Fibroblast of peridontal ligament (primary cell): ENCODE measurements around the gene ICAM5.
"Not testable (repeated sequence)": the region's sequence is repeated elsewhere in the genome, so short reads cannot be mapped to it uniquely, and the experiment has no call there.

Experiments
- DNase-seq: peaks from one replicate; pipeline ENCODE4 v3.0.0-alpha.2; 2010; ENCODE audit errors: extremely low read depth

The ICAM5 gene, protein sequence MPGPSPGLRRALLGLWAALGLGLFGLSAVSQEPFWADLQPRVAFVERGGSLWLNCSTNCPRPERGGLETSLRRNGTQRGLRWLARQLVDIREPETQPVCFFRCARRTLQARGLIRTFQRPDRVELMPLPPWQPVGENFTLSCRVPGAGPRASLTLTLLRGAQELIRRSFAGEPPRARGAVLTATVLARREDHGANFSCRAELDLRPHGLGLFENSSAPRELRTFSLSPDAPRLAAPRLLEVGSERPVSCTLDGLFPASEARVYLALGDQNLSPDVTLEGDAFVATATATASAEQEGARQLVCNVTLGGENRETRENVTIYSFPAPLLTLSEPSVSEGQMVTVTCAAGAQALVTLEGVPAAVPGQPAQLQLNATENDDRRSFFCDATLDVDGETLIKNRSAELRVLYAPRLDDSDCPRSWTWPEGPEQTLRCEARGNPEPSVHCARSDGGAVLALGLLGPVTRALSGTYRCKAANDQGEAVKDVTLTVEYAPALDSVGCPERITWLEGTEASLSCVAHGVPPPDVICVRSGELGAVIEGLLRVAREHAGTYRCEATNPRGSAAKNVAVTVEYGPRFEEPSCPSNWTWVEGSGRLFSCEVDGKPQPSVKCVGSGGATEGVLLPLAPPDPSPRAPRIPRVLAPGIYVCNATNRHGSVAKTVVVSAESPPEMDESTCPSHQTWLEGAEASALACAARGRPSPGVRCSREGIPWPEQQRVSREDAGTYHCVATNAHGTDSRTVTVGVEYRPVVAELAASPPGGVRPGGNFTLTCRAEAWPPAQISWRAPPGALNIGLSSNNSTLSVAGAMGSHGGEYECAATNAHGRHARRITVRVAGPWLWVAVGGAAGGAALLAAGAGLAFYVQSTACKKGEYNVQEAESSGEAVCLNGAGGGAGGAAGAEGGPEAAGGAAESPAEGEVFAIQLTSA

GRCh38 chr19:10289836-10290356 lies at the start of gene ICAM5:
Gene ICAM5, plus strand, starts transcription at chr19:10289952. Its CDS starts 92 bp downstream, at chr19:10290044.
- no peak for DNase-seq

GRCh38 chr19:10241826-10242449 lies 47.8 kb upstream of the ICAM5 start:
- DNase-seq, result not testable (repeated sequence)

DNA sequence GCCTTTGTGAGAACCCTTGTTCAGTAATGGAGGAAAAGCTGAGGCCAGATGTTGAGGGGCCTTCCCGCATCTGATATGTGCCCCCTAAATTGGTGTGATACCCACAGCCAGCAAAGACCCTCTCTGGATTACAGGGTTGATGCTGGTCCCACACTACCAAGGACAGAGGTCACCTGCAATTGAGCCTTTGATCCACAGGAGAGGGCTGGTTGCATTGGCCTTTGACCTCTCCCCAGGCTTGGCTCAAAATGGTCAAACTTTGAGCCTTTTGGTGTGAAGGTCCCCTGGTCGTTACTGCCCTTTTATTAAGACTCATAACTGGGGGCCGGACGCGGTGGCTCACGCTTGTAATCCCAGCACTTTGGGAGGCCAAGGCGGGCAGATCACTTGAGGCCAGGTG lies 46.1 kb upstream of the ICAM5 start:
- DNase-seq, result no peak

DNA sequence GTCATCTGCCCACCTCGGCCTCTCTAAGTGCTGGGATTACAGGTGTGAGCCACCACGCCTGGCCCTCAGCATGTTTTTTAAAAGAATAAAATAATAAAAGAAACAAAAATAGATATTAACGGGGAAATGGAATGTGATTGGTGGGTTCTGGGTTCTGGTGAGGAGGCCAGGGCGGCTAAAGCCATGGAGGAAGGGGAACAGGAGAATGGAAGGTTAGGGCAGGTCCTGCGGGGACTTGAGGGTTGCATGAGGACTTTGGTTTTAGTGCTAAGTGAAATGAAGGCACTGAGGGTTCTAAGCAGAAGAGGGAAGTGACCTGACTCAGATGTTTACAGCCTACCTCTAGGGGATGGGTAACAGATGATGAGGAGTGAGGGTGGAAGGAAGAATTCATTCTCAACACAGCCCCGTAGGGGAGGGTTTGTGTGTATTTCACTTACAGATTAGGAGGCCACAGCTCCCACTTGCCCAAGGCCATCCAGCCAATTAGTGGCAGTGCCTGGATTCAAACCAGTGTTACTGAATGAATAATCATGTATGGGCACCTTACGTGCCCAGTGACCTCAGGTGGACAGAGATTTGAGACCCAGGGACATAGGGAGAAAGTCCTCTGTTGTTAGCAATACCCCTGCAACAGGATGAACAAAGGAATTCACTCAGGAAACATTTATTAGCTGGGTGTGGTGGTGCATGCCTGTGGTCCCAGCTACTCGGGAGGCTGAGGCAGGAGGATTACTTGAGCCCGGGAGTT lies 44.4 kb upstream of the ICAM5 start:
- no peak for DNase-seq

- no peak for DNase-seq
These were observed 43.2 kb upstream of the ICAM5 start for GRCh38 chr19:10246511-10246910.

DNA sequence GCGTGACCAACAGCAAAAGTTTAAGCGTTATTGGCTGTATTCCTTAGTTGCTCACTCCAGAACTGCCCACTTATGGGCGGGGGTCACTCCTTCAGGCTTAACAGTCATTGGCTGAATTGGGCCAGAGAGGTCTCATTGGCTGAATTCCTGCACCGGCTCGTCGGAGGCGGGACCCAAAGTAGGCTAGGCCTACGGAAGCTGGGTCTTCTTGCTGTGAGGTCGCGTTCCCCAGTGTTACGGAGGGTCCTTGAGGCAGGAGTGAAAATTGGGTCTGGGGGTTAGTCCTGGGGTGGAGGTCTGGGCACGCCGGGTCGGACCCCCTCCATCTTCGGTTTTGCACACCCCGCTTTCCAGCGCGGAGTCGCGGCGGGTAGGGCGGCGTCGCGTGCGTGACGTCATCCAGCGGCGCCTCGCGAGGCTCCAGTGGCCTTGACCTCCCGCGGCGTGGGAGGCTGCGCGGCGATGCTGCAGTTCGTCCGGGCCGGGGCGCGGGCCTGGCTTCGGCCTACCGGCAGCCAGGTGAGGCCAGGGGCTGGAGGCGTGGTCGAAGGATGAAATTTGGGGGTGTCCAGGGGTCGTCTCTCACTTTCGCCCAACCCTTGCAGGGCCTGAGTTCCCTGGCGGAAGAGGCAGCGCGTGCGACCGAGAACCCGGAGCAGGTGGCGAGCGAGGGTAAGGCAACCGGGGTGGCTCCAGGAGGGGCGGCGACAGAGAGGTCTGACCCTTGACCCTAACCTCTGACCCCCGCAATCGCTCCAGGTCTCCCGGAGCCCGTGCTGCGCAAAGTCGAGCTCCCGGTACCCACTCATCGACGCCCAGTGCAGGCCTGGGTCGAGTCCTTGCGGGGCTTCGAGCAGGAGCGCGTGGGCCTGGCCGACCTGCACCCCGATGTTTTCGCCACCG lies 37.7 kb upstream of the ICAM5 start, which contains the start of gene MRPL4:
TSS of gene MRPL4 (plus strand) at position 423 of the 903 bp plus-strand sequence. CDS start at position 463, 40 bp downstream.
- peak; percentile 98 for DNase-seq

DNA sequence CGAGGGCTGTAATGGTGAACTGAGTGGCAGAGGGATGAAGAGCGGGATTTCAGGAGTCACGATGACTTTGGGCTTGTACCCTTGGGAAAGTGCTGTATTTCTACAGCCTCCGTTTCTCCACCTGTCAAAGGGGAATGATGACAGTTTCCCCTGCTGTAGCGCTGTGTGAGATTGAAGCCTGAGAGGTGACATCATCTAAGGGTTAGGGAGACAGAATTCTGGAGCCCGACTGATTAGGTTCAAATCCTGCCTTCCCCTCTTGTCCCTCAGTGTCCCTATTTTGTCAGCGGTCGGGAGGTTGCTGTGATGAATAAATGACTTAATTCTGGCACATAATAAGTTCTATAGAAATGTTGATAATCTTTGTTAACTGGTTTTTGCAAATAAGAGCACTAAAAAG lies 37.0 kb upstream of the ICAM5 start:
- DNase-seq, result no peak

DNA sequence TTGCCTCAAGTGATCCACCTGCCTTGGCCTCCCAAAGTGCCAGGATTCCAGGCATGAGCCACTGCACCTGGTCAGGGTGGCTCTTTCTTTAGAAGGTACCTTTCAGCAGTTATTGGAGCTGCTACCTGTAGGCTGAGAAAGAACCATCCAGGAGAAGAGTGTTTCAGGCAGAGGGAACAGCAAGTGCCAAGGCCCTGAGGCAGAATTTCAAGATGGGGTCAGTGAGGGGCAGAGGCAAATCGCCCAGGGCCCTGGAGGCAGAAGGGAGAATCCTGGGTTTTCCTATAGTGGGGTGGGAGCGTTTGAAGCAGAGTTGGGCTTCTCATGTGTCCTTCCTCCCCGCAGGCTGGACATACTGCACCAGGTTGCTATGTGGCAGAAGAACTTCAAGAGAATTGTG lies 35.5 kb upstream of the ICAM5 start:
- no peak for DNase-seq

- no peak for DNase-seq
These were observed 34.4 kb upstream of the ICAM5 start for GRCh38 chr19:10255358-10255757.

- DNase-seq, result no peak
These were observed 33.2 kb upstream of the ICAM5 start for GRCh38 chr19:10256551-10256950.

DNA sequence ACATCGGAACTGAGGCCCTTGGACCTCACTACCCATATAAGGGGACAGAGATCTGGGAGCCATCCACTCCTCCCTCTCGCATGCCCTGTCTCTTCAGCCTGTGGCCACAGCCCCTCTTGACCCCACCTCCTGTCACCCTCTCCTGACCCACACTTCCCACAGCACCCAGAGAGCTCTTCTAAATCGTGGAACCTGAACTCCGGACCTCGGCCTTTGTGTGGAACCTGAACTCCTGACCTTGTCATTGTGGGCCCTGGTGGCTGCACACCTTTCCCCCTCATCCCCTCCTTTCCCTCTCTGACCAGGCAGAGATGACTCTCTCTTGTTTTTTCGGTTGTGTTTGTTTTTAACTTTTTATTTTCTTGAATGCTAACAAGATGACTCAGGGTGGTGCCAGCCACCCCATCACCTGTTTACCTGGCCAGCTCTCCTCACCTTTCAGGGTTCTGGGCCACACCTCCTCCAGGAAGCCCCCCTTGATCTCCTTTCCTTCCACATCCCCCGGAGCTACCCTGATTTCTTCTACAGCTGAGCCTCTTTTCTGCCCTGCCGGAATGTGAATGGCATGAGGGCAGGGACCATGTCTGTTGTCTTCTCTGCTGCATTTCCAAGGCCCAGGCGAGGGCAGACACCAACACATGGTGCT lies 32.7 kb upstream of the ICAM5 start:
- DNase-seq, result no peak

DNA sequence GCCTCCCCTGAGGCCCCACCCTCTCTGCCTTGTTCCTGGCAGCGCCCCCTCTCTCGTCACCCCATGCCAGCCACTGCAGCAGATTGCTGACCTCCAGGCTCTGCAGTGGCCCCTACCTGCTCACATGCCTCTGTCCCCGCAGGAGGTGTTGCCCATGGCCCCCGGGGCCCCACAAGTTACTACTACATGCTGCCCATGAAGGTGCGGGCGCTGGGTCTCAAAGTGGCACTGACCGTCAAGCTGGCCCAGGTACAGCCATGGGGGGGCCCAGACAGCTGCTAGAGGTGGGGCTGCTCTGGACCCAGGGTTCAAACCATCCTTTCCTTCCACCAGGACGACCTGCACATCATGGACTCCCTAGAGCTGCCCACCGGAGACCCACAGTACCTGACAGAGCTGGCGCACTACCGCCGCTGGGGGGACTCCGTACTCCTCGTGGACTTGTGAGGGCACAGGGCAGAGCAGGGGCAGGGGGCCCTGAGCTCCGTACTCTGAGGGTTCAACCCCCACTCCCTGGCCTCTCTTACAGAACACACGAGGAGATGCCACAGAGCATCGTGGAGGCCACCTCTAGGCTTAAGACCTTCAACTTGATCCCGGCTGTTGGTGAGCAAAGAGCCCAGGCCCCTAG lies 31.6 kb upstream of the ICAM5 start:
- no peak for DNase-seq

GRCh38 chr19:10259162-10259905 lies 30.4 kb upstream of the ICAM5 start:
- peak; percentile 81 for DNase-seq

- no peak for DNase-seq
These were observed 29.6 kb upstream of the ICAM5 start for GRCh38 chr19:10260141-10260584.

DNA sequence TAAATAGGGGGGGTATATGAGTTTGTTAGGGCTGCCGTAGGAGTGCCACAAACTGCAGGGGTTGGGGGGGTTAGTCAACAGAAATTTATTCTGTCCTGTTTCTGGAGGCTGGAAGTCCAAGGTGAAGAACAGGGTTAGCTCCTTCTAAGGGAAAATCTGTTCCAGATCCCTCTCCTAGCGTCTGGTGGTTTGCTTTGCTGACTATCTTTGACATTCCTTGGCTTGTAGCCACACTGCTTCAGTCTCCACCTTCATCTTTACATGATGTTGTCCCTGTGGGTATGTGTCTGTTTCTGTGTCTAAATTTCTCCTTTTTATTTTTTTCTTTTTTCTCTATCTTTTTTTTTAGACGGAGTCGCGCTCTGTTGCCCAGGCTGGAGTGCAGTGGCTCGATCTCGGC lies 27.0 kb upstream of the ICAM5 start:
- DNase-seq, result peak; percentile 28

- DNase-seq, result no peak
These were observed 23.0 kb upstream of the ICAM5 start for GRCh38 chr19:10266706-10267105.

DNA sequence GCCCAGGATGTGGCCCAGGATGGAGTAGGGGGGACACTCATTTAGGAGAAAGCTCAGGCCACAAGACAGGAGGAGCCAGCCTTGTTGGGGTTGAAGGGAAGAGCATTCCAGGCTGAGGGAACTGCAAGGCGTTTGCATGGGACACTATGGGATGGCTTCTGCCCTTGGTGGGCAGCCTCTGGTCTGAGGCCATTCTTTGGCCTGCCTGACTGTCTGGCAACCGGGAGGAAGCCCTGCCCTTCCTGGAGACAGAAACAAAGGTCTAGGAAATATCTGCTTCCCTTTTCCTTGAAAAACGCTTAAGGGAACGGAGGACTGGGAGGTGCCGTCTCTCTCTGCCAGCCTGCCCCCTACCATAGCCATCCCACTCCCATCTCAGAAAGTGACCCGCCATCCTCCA lies 21.7 kb upstream of the ICAM5 start:
- no peak for DNase-seq
